Esophagus muscularis mucosa (tissue), 3 donors: Measurements from ENCODE around the gene HSD17B14.

Experiments
- CTCF ChIP-seq, 3 experiments: fragments of 200-600 bp in 2 of 3; fragments of 450-650 bp in 1 of 3; sonication (generic) in 2 of 3; IDR thresholded peaks; one replicate each; pipeline ENCODE4 v1.5.1; 2017 to 2019; ENCODE audit warnings: antibody characterized with exemption in 3 of 3, mild to moderate bottlenecking in 2 of 3, moderate library complexity in 1 of 3
- EP300 ChIP-seq: sonication (generic); formaldehyde crosslinking; IDR thresholded peaks from one replicate; pipeline ENCODE4 v1.6.1; 2017; ENCODE audit warnings: antibody characterized with exemption

- TF ChIP-seq CTCF (IDR thresholded peaks at IDR 0.05) = no peak
- TF ChIP-seq EP300 = no peak
Measured at GRCh38 chr19:48814895-48815294, 21.4 kb downstream of the HSD17B14 start.
